Mesodermal cell (in vitro differentiated cells): ENCODE measurements around the gene PKNOX2.

Experiments
- H3K27ac ChIP-seq: 2 replicates; pipeline ENCODE4 v1.7.0; 2013; ENCODE audit warnings: mild to moderate bottlenecking, low read depth, low read length, moderate library complexity; ENCODE audit not compliant: severe bottlenecking
- H3K36me3 ChIP-seq: 2 replicates; pipeline ENCODE4 v1.7.1; 2013; ENCODE audit warnings: mild to moderate bottlenecking, low read length, moderate library complexity; ENCODE audit not compliant: control insufficient read depth, insufficient read depth
- H3K4me1 ChIP-seq: one replicate; pipeline ENCODE4 v1.7.1; 2013; ENCODE audit warnings: mild to moderate bottlenecking, low read length; ENCODE audit not compliant: insufficient read depth, control insufficient read depth, poor library complexity, severe bottlenecking
- H3K4me3 ChIP-seq: 2 replicates; pipeline ENCODE4 v1.7.0; 2013; ENCODE audit warnings: low read length, control low read depth, mild to moderate bottlenecking; ENCODE audit not compliant: insufficient read depth, poor library complexity, severe bottlenecking; ENCODE audit errors: extremely low read depth
- H3K9me3 ChIP-seq: 2 replicates; pipeline ENCODE4 v1.7.1; 2013; ENCODE audit warnings: mild to moderate bottlenecking, low read length, moderate library complexity; ENCODE audit not compliant: control insufficient read depth
- WGBS, 2 experiments: methylation state at CpG; one replicate each; pipeline ENCODE4 v1.1.5; 2013; ENCODE audit warnings: missing lambda C conversion rate in 2 of 2; ENCODE audit not compliant: insufficient coverage in 2 of 2; 5-methylcytosine and 5-hydroxymethylcytosine counted together

PKNOX2 gene

GRCh38 chr11:125380756-125381445 is 216.3 kb downstream of the PKNOX2 start:
- H3K27ac ChIP-seq: no peak overlapping the region
- 88 to 91% methylated on average over 7 to 8 of the region's 9 CpGs for WGBS, 2 experiments
- H3K4me3 ChIP-seq: no peak overlapping the region
- no peaks in the 10 kb centered on the region for H3K9me3 ChIP-seq
- no peaks in the 10 kb centered on the region for H3K36me3 ChIP-seq
- H3K4me1 ChIP-seq: no peaks in the 10 kb centered on the region

GRCh38 chr11:125381499-125382044 is 217.0 kb downstream of the PKNOX2 start:
- 90 to 95% methylated on average over 7 of the region's 7 CpGs for WGBS, 2 experiments
- no peaks in the 10 kb centered on the region for H3K9me3 ChIP-seq
- no peak overlapping the region for H3K4me3 ChIP-seq
- no peaks in the 10 kb centered on the region for H3K36me3 ChIP-seq
- no peak overlapping the region for H3K27ac ChIP-seq
- no peaks in the 10 kb centered on the region for H3K4me1 ChIP-seq

GRCh38 chr11:125382314-125382791 is 217.8 kb downstream of the PKNOX2 start:
- H3K27ac ChIP-seq: no peak overlapping the region
- H3K4me3 ChIP-seq: no peak overlapping the region
- no peaks in the 10 kb centered on the region for H3K36me3 ChIP-seq

GRCh38 chr11:125382822-125383221 is 218.3 kb downstream of the PKNOX2 start:
- no peak overlapping the region for H3K4me3 ChIP-seq
- H3K4me1 ChIP-seq: no peaks in the 10 kb centered on the region
- WGBS, 2 experiments: 86 to 87% methylated on average over 6 of the region's 8 CpGs
- no peaks in the 10 kb centered on the region for H3K36me3 ChIP-seq
- H3K9me3 ChIP-seq: no peaks in the 10 kb centered on the region
- H3K27ac ChIP-seq: no peak overlapping the region

More at GRCh38 chr11:125382314-125382791, 217.8 kb downstream of the PKNOX2 start:
- Histone ChIP-seq H3K9me3 (no peaks in the 10 kb centered on the region), H3K4me1 (no peaks in the 10 kb centered on the region)
- WGBS, 2 experiments: 90 to 98% methylated on average over 5 to 12 of the region's 12 CpGs

- H3K27ac ChIP-seq: no peak overlapping the region
- H3K4me3 ChIP-seq: no peak overlapping the region
- 90 to 97% methylated on average over 4 of the region's 4 CpGs for WGBS, 2 experiments
- no peaks in the 10 kb centered on the region for H3K9me3 ChIP-seq
- peaks cover 3% of the 10 kb centered on the region for H3K4me1 ChIP-seq
- no peaks in the 10 kb centered on the region for H3K36me3 ChIP-seq
These were observed 220.3 kb downstream of the PKNOX2 start for GRCh38 chr11:125384825-125385224.

GRCh38 chr11:125387901-125388300 is 223.3 kb downstream of the PKNOX2 start:
- WGBS, 2 experiments: 91 to 93% methylated on average over 4 to 6 of the region's 9 CpGs
- no peak overlapping the region for H3K27ac ChIP-seq
- no peaks in the 10 kb centered on the region for H3K9me3 ChIP-seq
- H3K4me3 ChIP-seq: no peak overlapping the region
- no peaks in the 10 kb centered on the region for H3K36me3 ChIP-seq
- peaks cover 13% of the 10 kb centered on the region for H3K4me1 ChIP-seq

- no peaks in the 10 kb centered on the region for H3K9me3 ChIP-seq
- H3K36me3 ChIP-seq: no peaks in the 10 kb centered on the region
- H3K27ac ChIP-seq: no peak overlapping the region
- 89 to 95% methylated on average over 3 to 6 of the region's 7 CpGs for WGBS, 2 experiments
- no peak overlapping the region for H3K4me3 ChIP-seq
- peaks cover 13% of the 10 kb centered on the region for H3K4me1 ChIP-seq
These were observed 224.1 kb downstream of the PKNOX2 start for GRCh38 chr11:125388611-125389010.

- Histone ChIP-seq H3K4me1 (peaks cover 13% of the 10 kb centered on the region), H3K4me3 (no peak overlapping the region), H3K36me3 (no peaks in the 10 kb centered on the region), H3K9me3 (no peaks in the 10 kb centered on the region), H3K27ac (no peak overlapping the region)
- 96 to 99% methylated on average over 11 to 15 of the region's 19 CpGs for WGBS, 2 experiments
These were observed 225.0 kb downstream of the PKNOX2 start for GRCh38 chr11:125389339-125390166.

GRCh38 chr11:125390946-125391345 is 226.4 kb downstream of the PKNOX2 start:
- WGBS, 2 experiments: 14 to 17% methylated on average over 4 of the region's 5 CpGs
- Histone ChIP-seq H3K9me3 (no peaks in the 10 kb centered on the region), H3K27ac (peak overlapping the region; percentile 74), H3K4me1 (peaks cover 13% of the 10 kb centered on the region), H3K4me3 (no peak overlapping the region), H3K36me3 (no peaks in the 10 kb centered on the region)

GRCh38 chr11:125393331-125393730 is 228.8 kb downstream of the PKNOX2 start:
- Histone ChIP-seq H3K4me3 (no peak overlapping the region), H3K4me1 (peaks cover 13% of the 10 kb centered on the region), H3K27ac (no peak overlapping the region), H3K9me3 (no peaks in the 10 kb centered on the region), H3K36me3 (no peaks in the 10 kb centered on the region)
- 92% methylated on average over 9 of the region's 9 CpGs for WGBS, 2 experiments
